GM19468 (cell line): ENCODE data around the gene PLAC1.

Source experiments
- ATAC-seq: cut with Tn5 transposase; IDR thresholded peaks from one replicate; pipeline ENCODE4 v1.9.1; 2021; ENCODE audit warnings: mild to moderate bottlenecking, moderate library complexity, moderate number of reproducible peaks; ENCODE audit not compliant: unreplicated experiment; ENCODE audit errors: extremely low read depth

Gene PLAC1

GRCh38 chrX:134599184-134599914, 58.9 kb downstream of the PLAC1 start:
- no peak for ATAC-seq

DNA sequence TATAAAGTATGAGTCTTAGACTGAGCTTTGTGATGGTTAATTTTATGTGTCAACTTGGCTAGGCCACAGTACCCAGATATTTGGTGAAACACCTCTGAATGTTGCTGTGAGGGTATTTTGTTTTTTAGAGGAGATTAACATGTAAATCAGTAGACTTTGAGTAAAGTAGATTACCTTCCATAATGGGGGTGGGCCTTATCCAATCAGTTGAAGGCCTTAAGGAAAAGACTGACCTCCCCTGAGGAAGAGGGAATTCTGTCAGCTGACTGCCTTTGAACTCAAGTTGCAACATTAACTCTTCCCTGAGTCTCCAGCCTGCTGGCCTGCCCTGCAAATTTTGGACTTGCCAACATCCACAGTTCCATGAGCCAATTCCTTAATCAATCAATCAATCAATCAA, 66.0 kb downstream of the PLAC1 start:
- ATAC-seq = no peak

DNA sequence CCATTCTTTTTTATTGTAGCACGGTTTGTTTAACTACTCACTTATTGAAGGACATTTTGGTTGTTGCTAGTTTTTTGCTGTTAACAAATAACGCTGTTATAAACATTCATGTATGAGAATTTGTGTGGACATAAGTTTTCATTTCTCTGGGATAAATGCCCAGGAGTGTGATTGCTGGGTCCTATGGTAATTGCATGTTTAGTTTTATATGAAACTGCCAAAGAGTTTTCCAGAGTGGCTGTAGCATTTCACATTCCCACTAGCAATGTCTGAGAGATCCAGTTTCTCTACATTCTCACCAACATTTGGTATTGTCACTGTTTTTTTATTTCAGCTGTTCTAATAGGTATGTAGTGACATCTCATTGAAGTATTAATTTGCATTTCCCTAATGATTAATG, 66.8 kb downstream of the PLAC1 start:
- no peak for ATAC-seq

GRCh38 chrX:134588806-134589205, 69.5 kb downstream of the PLAC1 start:
- ATAC-seq = no peak

- no peak for ATAC-seq
Observed at GRCh38 chrX:134580907-134581306, 77.4 kb downstream of the PLAC1 start.

GRCh38 chrX:134573683-134574035, 84.6 kb downstream of the PLAC1 start:
- ATAC-seq = no peak

DNA sequence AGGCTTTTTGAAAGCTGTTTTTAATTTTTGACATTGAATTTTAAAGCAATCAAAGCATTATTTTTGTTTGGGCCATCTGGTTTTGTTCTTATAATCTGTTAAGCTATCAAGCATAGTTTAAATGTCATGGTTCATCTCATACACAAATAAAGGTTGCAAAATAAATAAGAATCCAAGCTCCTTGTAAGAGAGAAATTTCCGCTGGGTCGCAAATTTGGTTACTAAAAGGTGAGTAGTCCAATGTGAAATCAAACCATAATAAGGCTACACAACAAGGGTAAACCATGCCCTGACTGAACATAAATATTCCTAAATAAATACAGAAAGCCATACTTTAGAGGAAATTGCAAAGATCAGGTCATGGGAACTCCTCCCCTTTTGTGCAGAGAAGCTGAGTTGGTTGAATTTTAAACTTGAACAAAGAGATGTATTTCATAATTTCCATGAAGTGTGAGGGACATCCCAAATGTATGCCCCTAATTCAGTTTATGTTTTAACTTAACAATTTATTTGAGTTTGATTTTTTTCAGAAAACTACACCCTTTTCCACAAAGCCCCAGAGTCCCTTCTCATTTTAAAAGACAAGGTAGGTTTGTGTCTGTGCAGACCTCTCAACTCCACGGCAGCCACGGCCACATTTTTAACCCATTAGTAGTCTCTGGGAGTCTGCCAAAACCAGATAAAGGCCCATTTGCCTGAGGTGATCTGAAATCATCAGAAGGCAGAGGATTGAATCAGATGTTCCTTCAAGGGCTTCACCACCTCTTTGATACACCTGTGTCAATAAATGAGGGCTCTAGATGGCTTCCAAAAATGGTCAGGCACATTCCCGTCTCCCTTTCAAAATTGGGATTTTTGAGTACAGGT, 85.2 kb downstream of the PLAC1 start:
- no peak for ATAC-seq

DNA sequence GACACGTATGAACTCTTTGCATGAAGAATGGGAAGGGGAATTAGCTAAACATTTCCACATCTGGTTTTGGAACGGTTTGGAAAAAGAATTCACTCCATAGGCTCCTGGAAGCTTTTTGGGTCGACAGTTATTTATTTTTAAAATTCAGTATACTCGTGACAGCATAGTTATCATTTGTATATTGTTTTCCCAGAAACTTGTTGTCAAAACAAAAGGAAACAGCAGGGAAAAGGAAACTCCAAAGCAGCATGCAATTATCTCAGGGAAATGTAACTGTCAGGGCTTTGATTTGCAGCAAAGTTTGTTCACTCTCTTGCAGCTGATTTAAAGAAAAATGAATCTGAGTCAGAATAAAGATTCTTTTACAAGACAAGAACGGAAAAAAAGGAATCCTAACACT, 86.5 kb downstream of the PLAC1 start:
- ATAC-seq = no peak

GRCh38 chrX:134570899-134571298, 87.4 kb downstream of the PLAC1 start:
- no peak for ATAC-seq

DNA sequence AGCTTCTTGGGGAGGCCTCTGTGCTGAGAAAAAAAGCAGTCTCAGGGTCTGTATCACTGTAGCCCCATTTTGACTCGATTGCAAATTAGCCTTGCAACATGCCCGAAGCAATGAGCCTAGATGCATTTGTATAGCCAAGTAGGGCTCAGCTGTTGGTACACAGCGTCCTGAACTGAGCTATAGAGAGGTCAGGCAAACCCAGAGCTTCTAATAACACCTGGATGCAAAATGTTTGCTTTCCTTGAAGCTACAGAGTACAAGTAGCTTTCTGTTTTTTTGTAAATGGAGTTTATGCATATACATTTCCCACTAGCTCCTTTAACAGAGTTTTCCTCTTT, 87.8 kb downstream of the PLAC1 start:
- ATAC-seq = no peak

DNA sequence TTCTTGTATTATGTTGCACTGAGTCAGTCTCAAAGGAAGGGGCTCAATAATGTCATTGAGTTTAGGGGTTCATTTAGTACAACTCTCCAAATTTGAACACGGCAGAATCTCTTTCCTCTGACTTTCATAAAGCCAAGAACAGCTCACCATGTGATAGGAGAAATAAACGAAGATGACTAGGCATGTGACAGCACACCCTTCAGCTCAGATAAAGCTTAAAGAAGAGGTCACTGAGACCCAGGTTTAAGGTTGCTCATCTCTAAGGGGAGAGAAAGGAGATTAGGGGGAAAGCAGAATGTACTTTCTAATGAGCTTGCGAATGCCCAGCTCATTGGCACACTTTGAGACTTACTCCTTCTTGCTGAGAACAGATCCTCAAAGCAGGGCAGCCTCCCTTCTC, 89.0 kb downstream of the PLAC1 start:
- ATAC-seq = no peak

DNA sequence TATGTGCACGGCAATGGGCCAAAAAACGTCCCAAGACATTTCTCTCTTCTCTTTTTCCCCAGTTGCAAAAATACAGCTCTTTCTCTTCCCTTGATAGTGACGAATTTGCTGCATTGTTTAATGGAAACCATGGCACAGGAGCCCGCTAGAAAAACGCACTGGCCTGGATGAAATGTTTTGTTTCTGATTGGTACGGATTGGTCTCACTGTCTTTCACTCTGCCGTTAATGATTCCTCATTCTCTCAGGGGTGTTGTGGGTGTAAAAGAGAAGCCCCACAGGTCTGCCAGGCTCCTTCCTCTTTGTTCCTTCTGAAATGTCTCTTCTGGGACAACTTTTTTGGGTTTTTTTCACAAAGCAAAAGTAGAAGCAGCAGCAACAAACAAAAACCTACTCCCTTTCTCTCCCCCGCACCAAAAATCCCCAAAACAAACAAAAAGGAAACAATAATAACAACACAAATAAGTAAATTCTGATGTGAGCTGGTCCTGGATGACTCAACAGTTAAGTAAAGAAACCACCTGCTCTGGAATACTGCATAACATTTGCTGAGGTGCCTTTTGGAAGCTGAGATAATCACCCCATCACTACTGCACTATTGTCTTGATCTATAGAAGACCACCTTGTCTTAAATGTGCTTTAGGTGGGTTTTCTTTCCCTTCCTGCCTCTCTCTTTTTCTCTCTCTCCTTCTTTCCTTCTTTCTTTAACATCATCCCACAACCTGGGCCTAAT, 89.8 kb downstream of the PLAC1 start:
- no peak for ATAC-seq

- ATAC-seq = no peak
Observed at GRCh38 chrX:134566506-134566905, 91.8 kb downstream of the PLAC1 start.

GRCh38 chrX:134562002-134562401, 96.3 kb downstream of the PLAC1 start:
- ATAC-seq = no peak

GRCh38 chrX:134558133-134558532, 100.1 kb downstream of the PLAC1 start:
- no peak for ATAC-seq

- no peak for ATAC-seq
Observed at GRCh38 chrX:134554291-134554690, 104.0 kb downstream of the PLAC1 start.

GRCh38 chrX:134552351-134552750, 105.9 kb downstream of the PLAC1 start:
- no peak for ATAC-seq

DNA sequence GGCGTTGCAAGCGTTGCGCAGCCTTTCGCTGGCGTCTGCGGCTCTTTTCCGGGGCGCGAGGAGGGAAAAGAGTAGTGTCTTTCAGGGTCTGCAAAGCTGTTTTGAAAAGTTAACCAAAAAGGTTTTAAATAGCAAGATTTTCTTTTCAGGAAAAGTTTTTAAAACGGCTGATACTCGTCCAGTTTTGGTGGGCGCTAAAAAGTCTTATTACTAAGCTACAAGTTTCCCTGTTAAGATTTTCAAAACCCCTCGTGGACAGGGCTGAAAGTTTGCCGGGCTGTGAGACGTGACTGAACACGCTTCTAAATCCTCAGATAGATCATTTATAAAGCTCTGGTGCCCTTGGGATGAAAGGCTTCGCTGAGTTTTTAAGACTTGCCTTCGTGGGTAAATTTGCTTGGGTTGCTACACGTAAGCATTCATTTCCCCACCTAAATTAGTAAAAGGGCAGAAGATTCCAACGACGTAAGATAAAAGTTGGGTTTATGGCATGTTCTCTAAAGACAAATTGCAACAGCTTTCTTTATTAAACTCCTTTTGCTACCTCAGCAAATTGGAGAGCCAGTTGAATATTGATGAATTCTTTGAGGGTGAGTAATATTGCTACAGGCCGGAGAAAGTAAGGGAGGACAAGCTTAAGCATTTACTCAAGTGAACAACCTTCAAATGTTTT, 106.8 kb downstream of the PLAC1 start:
- ATAC-seq = no peak

DNA sequence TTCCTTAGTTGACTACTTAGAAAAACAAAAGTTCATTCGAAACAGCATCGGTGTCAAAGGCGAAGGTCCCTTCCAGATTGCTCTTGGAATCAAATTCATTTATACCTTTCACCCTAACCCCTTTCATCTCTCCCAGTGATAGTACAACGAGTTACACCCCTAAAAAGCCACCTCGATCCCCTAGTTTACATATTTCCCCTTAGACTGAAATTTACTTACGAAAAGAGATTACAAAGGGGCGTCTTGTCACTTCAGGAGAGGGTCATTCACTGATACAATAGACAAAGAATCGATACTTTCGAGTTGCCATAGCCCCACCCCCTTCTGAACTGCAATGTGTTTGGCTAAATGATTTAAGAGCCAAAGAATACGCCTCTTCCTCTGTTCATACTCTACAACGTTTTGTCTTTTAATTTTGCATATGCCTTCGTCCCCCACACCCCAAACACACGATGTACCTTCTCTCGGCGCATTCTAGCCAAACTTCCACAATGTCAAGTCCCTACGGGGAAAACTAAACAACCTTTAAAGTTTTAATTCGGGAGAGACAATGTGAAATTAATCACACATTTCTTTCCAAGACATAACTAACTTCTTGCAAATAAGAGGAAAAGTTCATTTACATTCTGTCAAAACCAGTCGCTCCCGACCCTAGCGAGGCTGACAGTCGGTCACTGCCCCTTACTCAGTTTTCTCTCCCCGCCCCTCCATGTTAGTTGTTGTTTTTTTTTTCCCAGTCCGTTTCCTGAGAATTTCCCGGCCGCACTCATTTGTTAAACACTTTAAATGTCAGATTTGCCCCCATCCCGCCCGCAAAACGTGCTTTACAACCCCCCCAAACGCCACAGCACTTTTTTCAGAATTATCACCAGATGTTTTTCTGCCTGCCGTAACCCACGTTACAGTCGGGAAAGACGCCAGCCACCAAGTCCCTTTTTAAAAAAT, 109.7 kb downstream of the PLAC1 start:
- no peak for ATAC-seq
